GM19455 (cell line): Measurements from ENCODE around the gene CD79B.
"Not testable (repeated sequence)": the region's sequence is repeated elsewhere in the genome, so short reads cannot be mapped to it uniquely, and the experiment has no call there.

Experiments used
- ATAC-seq: cut with Tn5 transposase; IDR thresholded peaks from one replicate; pipeline ENCODE4 v1.9.1; 2021; ENCODE audit not compliant: unreplicated experiment

The CD79B gene

GRCh38 chr17:63915753-63916152, 16.4 kb downstream of the CD79B start:
- ATAC-seq, result not testable (repeated sequence)

- ATAC-seq, result no peak
These were observed 17.7 kb downstream of the CD79B start for GRCh38 chr17:63914471-63914870.

GRCh38 chr17:63911657-63912100, 20.5 kb downstream of the CD79B start:
- no peak for ATAC-seq

- ATAC-seq, result no peak
These were observed 21.0 kb downstream of the CD79B start, which contains the start of gene CSHL1 for GRCh38 chr17:63911041-63911635. CSHL1 (minus strand) TSS chr17:63911258; CDS start chr17:63911196, 62 bp downstream.

GRCh38 chr17:63910096-63910495, 22.0 kb downstream of the CD79B start:
- ATAC-seq, result no peak

- ATAC-seq, result not testable (repeated sequence)
These were observed 22.5 kb downstream of the CD79B start for GRCh38 chr17:63909586-63909985.

- ATAC-seq, result not testable (repeated sequence)
These were observed 24.9 kb downstream of the CD79B start for GRCh38 chr17:63907161-63907778.

GRCh38 chr17:63904796-63905195, 27.3 kb downstream of the CD79B start:
- ATAC-seq, result not testable (repeated sequence)

GRCh38 chr17:63903787-63904201, 28.3 kb downstream of the CD79B start:
- not testable (repeated sequence) for ATAC-seq

GRCh38 chr17:63901971-63902370, 30.2 kb downstream of the CD79B start:
- not testable (repeated sequence) for ATAC-seq

- not testable (repeated sequence) for ATAC-seq
These were observed 33.0 kb downstream of the CD79B start for GRCh38 chr17:63898899-63899798.

- ATAC-seq, result not testable (repeated sequence)
These were observed 35.4 kb downstream of the CD79B start, which contains the start of gene CSH1 for GRCh38 chr17:63896524-63897354. CSH1 (minus strand) TSS chr17:63896574; CDS start chr17:63896511, 63 bp downstream.

- ATAC-seq, result not testable (repeated sequence)
These were observed 37.3 kb downstream of the CD79B start for GRCh38 chr17:63894821-63895220.

- ATAC-seq, result not testable (repeated sequence)
These were observed 38.1 kb downstream of the CD79B start for GRCh38 chr17:63894021-63894420.

- ATAC-seq, result not testable (repeated sequence)
These were observed 39.7 kb downstream of the CD79B start for GRCh38 chr17:63892316-63893037.

- not testable (repeated sequence) for ATAC-seq
These were observed 42.9 kb downstream of the CD79B start for GRCh38 chr17:63889026-63889848.

- ATAC-seq, result not testable (repeated sequence)
These were observed 47.0 kb downstream of the CD79B start for GRCh38 chr17:63885119-63885518.

GRCh38 chr17:63882626-63883126, 49.5 kb downstream of the CD79B start:
- ATAC-seq, result not testable (repeated sequence)
